Fibroblast of mammary gland (primary cell): ENCODE data around the gene ATP9A.
"Not testable (repeated sequence)": the region's sequence is repeated elsewhere in the genome, so short reads cannot be mapped to it uniquely, and the experiment has no call there.

Experiments
- DNase-seq: peaks from one replicate; pipeline ENCODE4 v3.0.0-alpha.2; 2010; ENCODE audit warnings: low read depth
- H3K4me3 ChIP-seq: 2 replicates; pipeline ENCODE4 v1.5.1; 2011; ENCODE audit warnings: low read depth, mild to moderate bottlenecking, low read length, moderate library complexity; ENCODE audit not compliant: control insufficient read depth
- TF ChIP-seq, protein P1 (sequence below): conservative IDR thresholded peaks from 2 replicates; pipeline ENCODE4 v1.5.1; 2011; ENCODE audit warnings: low read depth, low read length, inconsistent platforms; ENCODE audit not compliant: control insufficient read depth, insufficient read depth

ATP9A gene

DNA sequence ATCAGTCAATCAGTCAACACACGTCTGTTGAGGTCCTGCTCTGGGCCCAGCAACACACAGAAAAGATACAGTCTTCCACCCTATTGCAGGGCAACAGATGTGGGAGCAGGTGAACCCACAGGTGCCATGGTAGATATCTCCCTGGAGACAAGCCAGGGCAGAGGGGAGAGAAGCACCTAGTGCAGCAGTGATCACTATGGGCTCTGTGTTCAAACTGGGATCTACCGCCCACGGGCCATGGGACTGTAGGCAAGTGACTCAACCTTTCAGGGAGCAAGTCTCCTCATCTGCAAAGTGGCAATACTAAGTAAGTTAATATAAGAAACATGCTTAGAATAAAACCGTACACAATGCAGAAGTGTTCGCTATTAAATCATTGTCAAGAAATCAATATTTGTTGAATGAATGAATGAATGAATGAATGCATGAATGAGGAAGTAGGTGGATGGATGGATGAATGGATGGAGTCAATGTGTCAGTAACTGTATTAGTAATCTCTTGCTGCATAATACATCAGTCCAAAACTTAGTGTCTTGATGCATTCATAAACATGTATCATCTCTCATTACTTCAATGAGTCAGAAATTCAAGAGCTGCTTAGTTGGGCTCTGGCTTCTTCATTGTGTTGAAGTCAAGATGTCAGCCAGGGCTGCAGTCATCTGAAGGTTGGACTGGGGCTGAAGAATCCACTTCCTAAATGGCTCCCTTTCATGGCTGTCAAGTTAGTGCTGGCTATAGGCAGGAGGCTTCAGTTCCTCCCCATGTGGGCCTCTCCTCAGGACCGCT lies 193.7 kb downstream of the ATP9A start:
- H3K4me3 ChIP-seq: no peak overlapping the region
- TF ChIP-seq, protein P1, sequence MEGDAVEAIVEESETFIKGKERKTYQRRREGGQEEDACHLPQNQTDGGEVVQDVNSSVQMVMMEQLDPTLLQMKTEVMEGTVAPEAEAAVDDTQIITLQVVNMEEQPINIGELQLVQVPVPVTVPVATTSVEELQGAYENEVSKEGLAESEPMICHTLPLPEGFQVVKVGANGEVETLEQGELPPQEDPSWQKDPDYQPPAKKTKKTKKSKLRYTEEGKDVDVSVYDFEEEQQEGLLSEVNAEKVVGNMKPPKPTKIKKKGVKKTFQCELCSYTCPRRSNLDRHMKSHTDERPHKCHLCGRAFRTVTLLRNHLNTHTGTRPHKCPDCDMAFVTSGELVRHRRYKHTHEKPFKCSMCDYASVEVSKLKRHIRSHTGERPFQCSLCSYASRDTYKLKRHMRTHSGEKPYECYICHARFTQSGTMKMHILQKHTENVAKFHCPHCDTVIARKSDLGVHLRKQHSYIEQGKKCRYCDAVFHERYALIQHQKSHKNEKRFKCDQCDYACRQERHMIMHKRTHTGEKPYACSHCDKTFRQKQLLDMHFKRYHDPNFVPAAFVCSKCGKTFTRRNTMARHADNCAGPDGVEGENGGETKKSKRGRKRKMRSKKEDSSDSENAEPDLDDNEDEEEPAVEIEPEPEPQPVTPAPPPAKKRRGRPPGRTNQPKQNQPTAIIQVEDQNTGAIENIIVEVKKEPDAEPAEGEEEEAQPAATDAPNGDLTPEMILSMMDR: no peak
- peak; percentile 49 for DNase-seq

DNA sequence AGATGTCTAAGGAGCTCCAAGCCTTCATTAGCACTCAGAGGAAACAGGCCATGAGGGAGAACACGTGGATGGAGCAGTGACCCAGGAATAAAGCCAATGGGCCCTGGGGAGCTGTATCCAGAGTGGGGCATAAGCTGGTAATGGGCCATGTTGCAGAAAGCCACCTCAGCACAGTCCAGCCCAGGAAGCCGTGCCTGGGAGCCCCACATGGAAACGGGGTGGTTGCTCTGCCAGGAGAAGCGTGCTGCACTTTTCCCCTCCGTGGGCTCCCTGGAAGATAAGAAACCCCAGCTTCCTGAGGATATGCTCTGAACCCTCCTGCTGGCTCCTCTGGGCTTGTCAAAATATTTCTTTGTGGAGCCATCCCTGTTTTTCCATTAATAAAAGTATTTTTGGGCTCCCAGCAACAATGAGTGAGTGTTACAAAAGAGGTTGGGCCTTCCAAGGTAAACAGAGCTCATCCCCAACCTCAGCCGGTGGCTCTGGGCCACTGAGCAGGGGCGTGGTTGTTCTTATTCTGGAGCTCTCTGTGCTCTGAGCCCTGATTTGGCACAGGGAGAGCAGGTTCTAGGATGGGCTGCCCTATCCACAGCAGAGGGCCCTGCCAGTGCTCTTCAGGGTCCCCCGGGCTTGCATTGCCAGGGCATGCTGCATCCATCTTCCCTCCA lies 194.5 kb downstream of the ATP9A start:
- TF ChIP-seq, protein P1: no peak
- DNase-seq: peak; percentile 60
- no peak overlapping the region for H3K4me3 ChIP-seq

DNA sequence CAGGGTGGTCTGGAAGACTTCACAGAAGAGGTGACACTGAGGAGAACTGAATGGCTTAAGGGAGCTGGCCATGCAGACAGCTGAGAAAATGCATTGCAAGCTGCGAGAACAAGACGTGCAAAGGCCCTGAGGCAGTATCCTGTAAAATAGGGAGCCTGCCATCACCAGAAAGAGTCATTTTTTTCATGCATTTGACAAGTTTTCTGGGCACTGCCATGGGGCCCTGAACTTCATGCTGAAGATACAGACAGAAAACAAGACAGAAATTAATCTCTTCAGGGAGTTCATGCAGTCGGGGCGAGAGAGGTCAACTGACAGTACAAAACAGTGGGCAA lies 196.8 kb downstream of the ATP9A start:
- no peak for DNase-seq
- H3K4me3 ChIP-seq: no peak overlapping the region
- TF ChIP-seq, protein P1: no peak

DNA sequence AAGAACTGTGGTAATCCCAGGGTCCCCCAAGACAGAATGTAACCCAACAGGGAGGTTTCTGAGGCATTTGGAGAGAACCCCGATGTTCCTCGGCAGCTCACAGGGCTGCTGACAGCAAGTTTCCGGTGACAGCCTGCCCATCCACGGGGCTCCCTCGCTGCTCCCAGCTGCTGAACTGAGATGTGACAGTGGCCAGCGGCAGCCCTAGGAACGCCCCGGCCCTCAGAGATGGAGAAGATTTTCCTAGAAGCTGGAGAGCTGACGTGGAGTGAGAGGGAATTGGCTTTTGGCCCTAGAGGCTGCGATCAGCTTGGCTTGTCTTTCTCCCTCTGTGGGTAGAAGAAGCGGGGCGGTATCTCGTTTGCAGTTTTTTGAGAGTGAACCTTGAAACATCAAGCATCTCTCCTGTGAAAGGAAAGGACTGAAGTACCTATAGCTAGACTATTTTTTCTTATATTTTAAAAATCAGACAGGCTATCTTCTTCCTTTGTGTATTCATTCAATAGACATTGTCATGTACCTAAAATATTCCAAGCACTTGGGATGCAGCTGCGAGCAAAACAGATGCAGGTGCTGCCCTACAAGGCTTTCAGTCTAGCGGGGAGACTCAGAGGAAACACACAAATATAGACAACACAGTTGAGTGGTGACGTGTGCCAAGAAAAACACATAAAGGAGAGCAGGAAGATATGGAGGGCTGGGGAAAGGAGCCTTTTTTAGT lies 197.3 kb downstream of the ATP9A start:
- no peak overlapping the region for H3K4me3 ChIP-seq
- TF ChIP-seq, protein P1: no peak
- peak; percentile 48 for DNase-seq

DNA sequence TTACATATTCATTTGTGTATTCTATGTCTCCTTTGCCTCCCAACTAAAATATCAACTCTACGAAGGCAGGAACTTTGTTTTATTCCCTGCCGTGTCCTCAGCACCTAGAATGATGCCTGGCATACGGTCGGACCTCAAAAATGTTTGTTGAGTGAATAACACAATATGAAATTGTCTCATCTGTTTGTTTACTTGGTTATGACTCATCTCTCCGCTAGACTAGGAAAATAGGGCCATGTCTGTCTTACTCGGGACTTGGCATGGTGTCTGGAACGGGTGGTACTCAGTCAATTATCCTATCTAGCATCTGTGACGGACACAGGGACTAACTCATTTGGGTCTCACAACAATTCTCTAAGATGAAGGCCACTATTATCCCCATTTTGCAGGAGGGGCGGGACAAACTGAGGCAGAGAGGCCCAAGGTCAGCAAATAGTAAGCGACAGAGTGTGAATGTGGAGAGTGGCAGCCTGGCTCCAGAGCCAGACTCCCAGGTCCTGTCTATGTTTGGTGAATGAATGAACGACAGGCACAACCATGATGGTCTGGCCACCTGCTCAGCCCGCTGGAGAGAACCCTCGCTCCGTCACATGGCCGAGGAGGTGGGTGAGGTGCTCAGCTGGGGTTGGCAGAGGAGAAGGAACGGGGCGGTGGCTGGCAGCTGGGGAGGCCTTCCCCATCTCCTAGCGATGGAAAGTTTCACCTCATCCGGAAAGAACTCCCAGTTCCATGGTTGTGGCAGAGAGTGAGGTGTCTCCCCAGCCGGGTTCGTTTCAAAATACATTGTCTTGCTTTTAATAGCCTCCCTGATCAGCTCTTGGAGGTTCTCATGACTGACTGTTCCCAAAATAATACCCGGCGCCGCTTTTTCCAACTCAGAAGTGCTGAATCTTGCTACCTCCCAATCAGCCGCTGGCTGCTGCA lies 198.1 kb downstream of the ATP9A start:
- TF ChIP-seq, protein P1: no peak
- no peak overlapping the region for H3K4me3 ChIP-seq
- DNase-seq: peak; percentile 53

DNA sequence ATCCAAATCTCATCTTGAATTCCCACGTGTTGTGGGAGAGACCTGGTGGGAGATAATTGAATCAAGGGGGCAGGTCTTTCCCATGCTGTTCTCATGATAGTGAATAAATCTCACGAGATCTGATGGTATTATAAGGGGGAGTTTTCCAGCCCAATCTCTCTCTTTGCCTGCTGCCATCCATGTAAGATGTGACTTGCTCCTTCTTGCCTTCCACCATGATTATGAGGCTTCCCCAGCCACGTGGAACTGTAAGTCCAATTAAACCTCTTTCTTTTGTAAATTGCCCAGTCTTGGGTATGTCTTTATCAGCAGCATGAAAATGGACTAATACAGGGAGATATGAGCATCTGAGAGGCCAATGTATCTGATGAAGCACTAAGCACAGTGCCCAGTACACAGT lies 199.7 kb downstream of the ATP9A start:
- DNase-seq, H3K4me3 ChIP-seq: not testable (repeated sequence)
